IPS-18a (cell line): ENCODE measurements around the gene REPS1.

Experiments
- H3K27ac ChIP-seq: one replicate; pipeline ENCODE4 v1.5.1; 2013; ENCODE audit warnings: low read length
- H3K27me3 ChIP-seq: one replicate; pipeline ENCODE4 v1.6.1; 2013; ENCODE audit warnings: mild to moderate bottlenecking, low read length; ENCODE audit not compliant: control insufficient read depth, insufficient read depth
- H3K36me3 ChIP-seq: one replicate; pipeline ENCODE4 v1.6.1; 2013; ENCODE audit warnings: low read depth, low read length; ENCODE audit not compliant: control insufficient read depth
- H3K4me1 ChIP-seq: one replicate; pipeline ENCODE4 v1.6.1; 2013; ENCODE audit warnings: low read depth, low read length; ENCODE audit not compliant: control insufficient read depth
- H3K4me3 ChIP-seq: one replicate; pipeline ENCODE4 v1.5.1; 2013; ENCODE audit warnings: low read length
- H3K9ac ChIP-seq: one replicate; pipeline ENCODE4 v1.6.1; 2013; ENCODE audit warnings: mild to moderate bottlenecking, low read length, moderate library complexity
- H3K9me3 ChIP-seq: one replicate; pipeline ENCODE4 v1.6.1; 2013; ENCODE audit warnings: low read depth, low read length; ENCODE audit not compliant: control insufficient read depth

Gene REPS1

GRCh38 chr6:138979813-138980668 is 8.0 kb downstream of the REPS1 start:
- Histone ChIP-seq H3K27ac (no peak overlapping the region), H3K27me3 (no peaks in the 10 kb centered on the region), H3K4me1 (peaks cover 46% of the 10 kb centered on the region), H3K9ac (no peak overlapping the region), H3K9me3 (no peaks in the 10 kb centered on the region), H3K36me3 (no peaks in the 10 kb centered on the region), H3K4me3 (no peak overlapping the region)

GRCh38 chr6:138979365-138979764 is 8.7 kb downstream of the REPS1 start:
- Histone ChIP-seq H3K9me3 (no peaks in the 10 kb centered on the region), H3K27me3 (no peaks in the 10 kb centered on the region), H3K36me3 (no peaks in the 10 kb centered on the region), H3K4me3 (no peak overlapping the region), H3K27ac (no peak overlapping the region), H3K9ac (no peak overlapping the region), H3K4me1 (peaks cover 49% of the 10 kb centered on the region)

- Histone ChIP-seq H3K27ac (no peak overlapping the region), H3K4me3 (no peak overlapping the region), H3K36me3 (no peaks in the 10 kb centered on the region), H3K4me1 (peaks cover 53% of the 10 kb centered on the region), H3K27me3 (no peaks in the 10 kb centered on the region), H3K9ac (no peak overlapping the region), H3K9me3 (no peaks in the 10 kb centered on the region)
Observed at GRCh38 chr6:138978229-138978628, 9.8 kb downstream of the REPS1 start.

GRCh38 chr6:138977646-138978167 is 10.3 kb downstream of the REPS1 start:
- no peaks in the 10 kb centered on the region for H3K36me3 ChIP-seq
- no peaks in the 10 kb centered on the region for H3K27me3 ChIP-seq
- peak overlapping the region; percentile 4 for H3K4me3 ChIP-seq
- no peak overlapping the region for H3K9ac ChIP-seq
- H3K4me1 ChIP-seq: peaks cover 58% of the 10 kb centered on the region
- no peak overlapping the region for H3K27ac ChIP-seq
- H3K9me3 ChIP-seq: no peaks in the 10 kb centered on the region

- Histone ChIP-seq H3K27me3 (no peaks in the 10 kb centered on the region), H3K27ac (no peak overlapping the region), H3K36me3 (no peaks in the 10 kb centered on the region), H3K4me1 (peaks cover 58% of the 10 kb centered on the region), H3K9ac (no peak overlapping the region), H3K4me3 (peak overlapping the region; percentile 4), H3K9me3 (no peaks in the 10 kb centered on the region)
Observed at GRCh38 chr6:138977242-138977641, 10.8 kb downstream of the REPS1 start.

GRCh38 chr6:138975815-138976214 is 12.2 kb downstream of the REPS1 start:
- Histone ChIP-seq H3K27ac (no peak overlapping the region), H3K9me3 (no peaks in the 10 kb centered on the region), H3K4me1 (peaks cover 65% of the 10 kb centered on the region), H3K9ac (no peak overlapping the region), H3K27me3 (no peaks in the 10 kb centered on the region), H3K36me3 (no peaks in the 10 kb centered on the region), H3K4me3 (no peak overlapping the region)

- no peak overlapping the region for H3K4me3 ChIP-seq
- H3K27ac ChIP-seq: no peak overlapping the region
- H3K27me3 ChIP-seq: no peaks in the 10 kb centered on the region
- H3K36me3 ChIP-seq: no peaks in the 10 kb centered on the region
- no peak overlapping the region for H3K9ac ChIP-seq
- H3K4me1 ChIP-seq: peaks cover 55% of the 10 kb centered on the region
- H3K9me3 ChIP-seq: no peaks in the 10 kb centered on the region
Observed at GRCh38 chr6:138973466-138974153, 14.4 kb downstream of the REPS1 start.

- H3K4me3 ChIP-seq: no peak overlapping the region
- H3K9me3 ChIP-seq: no peaks in the 10 kb centered on the region
- no peaks in the 10 kb centered on the region for H3K27me3 ChIP-seq
- H3K4me1 ChIP-seq: peaks cover 58% of the 10 kb centered on the region
- H3K9ac ChIP-seq: no peak overlapping the region
- no peaks in the 10 kb centered on the region for H3K36me3 ChIP-seq
- peak overlapping the region; percentile 29 for H3K27ac ChIP-seq
Observed at GRCh38 chr6:138972226-138972665, 15.8 kb downstream of the REPS1 start.

- Histone ChIP-seq H3K9ac (no peak overlapping the region), H3K27ac (no peak overlapping the region)
Observed at GRCh38 chr6:138971601-138972000, 16.5 kb downstream of the REPS1 start.

GRCh38 chr6:138970856-138971425 is 17.1 kb downstream of the REPS1 start:
- peaks cover 55% of the 10 kb centered on the region for H3K4me1 ChIP-seq
- H3K9ac ChIP-seq: no peak overlapping the region
- no peak overlapping the region for H3K27ac ChIP-seq
- no peaks in the 10 kb centered on the region for H3K9me3 ChIP-seq
- no peak overlapping the region for H3K4me3 ChIP-seq
- no peaks in the 10 kb centered on the region for H3K36me3 ChIP-seq
- no peaks in the 10 kb centered on the region for H3K27me3 ChIP-seq

More at GRCh38 chr6:138971601-138972000, 16.5 kb downstream of the REPS1 start:
- no peak overlapping the region for H3K4me3 ChIP-seq
- no peaks in the 10 kb centered on the region for H3K9me3 ChIP-seq
- no peaks in the 10 kb centered on the region for H3K27me3 ChIP-seq
- peaks cover 56% of the 10 kb centered on the region for H3K4me1 ChIP-seq
- no peaks in the 10 kb centered on the region for H3K36me3 ChIP-seq

- Histone ChIP-seq H3K27ac (no peak overlapping the region), H3K4me1 (peaks cover 50% of the 10 kb centered on the region)
Observed at GRCh38 chr6:138970159-138970558, 17.9 kb downstream of the REPS1 start.

More at GRCh38 chr6:138970159-138970558, 17.9 kb downstream of the REPS1 start:
- H3K9me3 ChIP-seq: no peaks in the 10 kb centered on the region
- H3K9ac ChIP-seq: no peak overlapping the region
- no peaks in the 10 kb centered on the region for H3K27me3 ChIP-seq
- no peak overlapping the region for H3K4me3 ChIP-seq
- H3K36me3 ChIP-seq: no peaks in the 10 kb centered on the region
